GM23338 (cell line): ENCODE data around the gene RNF103. TPM values are rescaled to one million over a fixed set of nuclear protein-coding genes. Genes with fewer than 3 reads are reported as not detected.

Experiments used
- ATAC-seq: fragments of 200-7000 bp; cut with Tn5 transposase; 3 replicates; pipeline ENCODE4 v1.9.1; 2020
- DNase-seq: peaks from one replicate; pipeline ENCODE4 v3.0.0-alpha.2; 2015; ENCODE audit warnings: low spot score
- H2AFZ ChIP-seq: fragments of 200-600 bp; sonication (generic); 2 replicates; pipeline ENCODE4 v1.8.0; 2016; ENCODE audit warnings: antibody characterized with exemption, mild to moderate bottlenecking, moderate library complexity
- H3F3A ChIP-seq: fragments of 200-600 bp; sonication (generic); replicated peaks from 2 replicates; pipeline ENCODE4 v1.8.0; 2017; ENCODE audit warnings: antibody characterized with exemption, mixed run types, low read depth
- H3K27ac ChIP-seq: fragments of 200-600 bp; sonication (generic); 2 replicates; pipeline ENCODE4 v1.6.1; 2016; ENCODE audit warnings: low read depth
- H3K27me3 ChIP-seq: fragments of 200-600 bp; sonication (generic); 2 replicates; pipeline ENCODE4 v1.8.0; 2016; ENCODE audit warnings: mild to moderate bottlenecking, mixed run types, moderate library complexity; ENCODE audit not compliant: insufficient read depth
- H3K36me3 ChIP-seq: fragments of 200-600 bp; sonication (generic); 2 replicates; pipeline ENCODE4 v1.8.0; 2016; ENCODE audit warnings: mild to moderate bottlenecking; ENCODE audit not compliant: insufficient read depth
- H3K4me1 ChIP-seq: fragments of 200-600 bp; sonication (generic); 2 replicates; pipeline ENCODE4 v1.8.0; 2016; ENCODE audit warnings: mild to moderate bottlenecking, moderate library complexity; ENCODE audit not compliant: insufficient read depth
- H3K4me2 ChIP-seq: fragments of 200-600 bp; sonication (generic); 2 replicates; pipeline ENCODE4 v1.7.1; 2017; ENCODE audit warnings: mixed run types
- H3K4me3 ChIP-seq: fragments of 200-600 bp; sonication (generic); 2 replicates; pipeline ENCODE4 v1.6.1; 2016; ENCODE audit warnings: mixed run types
- H3K79me2 ChIP-seq: fragments of 200-600 bp; sonication (generic); replicated peaks from 2 replicates; pipeline ENCODE4 v1.8.0; 2017; ENCODE audit warnings: mild to moderate bottlenecking; ENCODE audit not compliant: insufficient read depth
- H3K9me2 ChIP-seq: fragments of 200-600 bp; sonication (generic); 2 replicates; pipeline ENCODE4 v1.8.0; 2017; ENCODE audit not compliant: insufficient read depth
- H4K20me1 ChIP-seq: fragments of 200-600 bp; sonication (generic); replicated peaks from 2 replicates; pipeline ENCODE4 v1.8.0; 2017; ENCODE audit warnings: mild to moderate bottlenecking; ENCODE audit not compliant: insufficient read depth
- H3K27ac Mint-ChIP-seq: 2 replicates; pipeline ENCODE4 v1.8.0; 2020; ENCODE audit warnings: inconsistent platforms, mild to moderate bottlenecking, moderate library complexity, mixed read lengths
- H3K27me3 Mint-ChIP-seq: 3 replicates; pipeline ENCODE4 v1.8.0; 2022; ENCODE audit warnings: low read depth, mild to moderate bottlenecking, moderate library complexity, mixed read lengths, inconsistent platforms; ENCODE audit not compliant: insufficient read depth, poor library complexity
- H3K36me3 Mint-ChIP-seq: 3 replicates; pipeline ENCODE4 v1.8.0; 2021; ENCODE audit warnings: low read depth, mild to moderate bottlenecking, inconsistent platforms, moderate library complexity, mixed read lengths
- H3K4me1 Mint-ChIP-seq: 3 replicates; pipeline ENCODE4 v1.8.0; 2020; ENCODE audit warnings: mild to moderate bottlenecking, inconsistent platforms, mixed read lengths
- H3K4me3 Mint-ChIP-seq: 3 replicates; pipeline ENCODE4 v1.8.0; 2021; ENCODE audit warnings: moderate library complexity, mild to moderate bottlenecking, inconsistent platforms, mixed read lengths
- H3K9me3 Mint-ChIP-seq: 3 replicates; pipeline ENCODE4 v1.8.0; 2020; ENCODE audit warnings: moderate library complexity, mild to moderate bottlenecking, inconsistent platforms, mixed read lengths
- CREB1 ChIP-seq: fragments of 250-450 bp; sonication (Bioruptor Pico); IDR thresholded peaks from 2 replicates; pipeline ENCODE4 v1.5.0; 2020; ENCODE audit warnings: low read depth, mild to moderate bottlenecking, moderate library complexity
- EZH2 ChIP-seq: fragments of 200-600 bp; sonication (generic); IDR thresholded peaks from one replicate; pipeline ENCODE4 v1.8.0; 2017; ENCODE audit warnings: antibody characterized with exemption, mild to moderate bottlenecking, low read depth; ENCODE audit not compliant: unreplicated experiment
- EZH2phosphoT487 ChIP-seq: fragments of 200-600 bp; sonication (generic); IDR thresholded peaks from one replicate; pipeline ENCODE4 v1.8.1; 2018; ENCODE audit warnings: antibody characterized with exemption; ENCODE audit not compliant: unreplicated experiment
- NANOG ChIP-seq: IDR thresholded peaks from 2 replicates; pipeline ENCODE4 v1.6.1; 2016; ENCODE audit warnings: antibody characterized with exemption, borderline replicate concordance
- STAT1 ChIP-seq: IDR thresholded peaks from one replicate; pipeline ENCODE4 v1.6.1; 2016; ENCODE audit warnings: antibody characterized with exemption; ENCODE audit not compliant: unreplicated experiment
- ZNF114 ChIP-seq: fragments of 250-450 bp; sonication (Bioruptor Pico); IDR thresholded peaks from 2 replicates; pipeline ENCODE4 v1.5.0; 2020; ENCODE audit warnings: mild to moderate bottlenecking, moderate library complexity
- ZNF331 ChIP-seq: fragments of 250-450 bp; sonication (Bioruptor Pico); IDR thresholded peaks from 2 replicates; pipeline ENCODE4 v1.5.0; 2020; ENCODE audit warnings: low read depth, mild to moderate bottlenecking, moderate library complexity
- polyA plus RNA-seq: library from polyadenylated mRNA; unstranded; fragments of >200 nt; fragmentation: Nextera tagmentation; extraction: Ambion mirVana; gene quantifications from 2 replicates; pipeline ENCODE4 v1.2.1, GENCODE V29; 2016
- total RNA-seq: library from RNA; depleted of rRNA; stranded (reverse); fragments of >200 nt; shearing (Covaris generic); gene quantifications from 2 replicates; pipeline ENCODE4 v1.2.3, GENCODE V29; 2014
- TF ChIP-seq, protein P1 (sequence below): fragments of 250-450 bp; sonication (Bioruptor Pico); IDR thresholded peaks from 2 replicates; pipeline ENCODE4 v1.5.0; 2020; ENCODE audit warnings: mild to moderate bottlenecking, moderate library complexity
- TF ChIP-seq, protein P2 (sequence below), 2 experiments: fragments of 200-600 bp in 1 of 2; sonication (generic) in 1 of 2; conservative IDR thresholded peaks; 2 replicates each; pipeline versions ENCODE4 v1.5.1 to v1.6.1; 2016 to 2017; ENCODE audit warnings: antibody characterized with exemption in 2 of 2, low read depth in 2 of 2, mild to moderate bottlenecking in 2 of 2, moderate library complexity in 1 of 2
- TF ChIP-seq, protein P3 (sequence below): IDR thresholded peaks from 2 replicates; pipeline ENCODE4 v1.6.1; 2016; ENCODE audit warnings: antibody characterized with exemption
- TF ChIP-seq, protein P4 (sequence below): IDR thresholded peaks from one replicate; pipeline ENCODE4 v1.6.1; 2018; ENCODE audit warnings: antibody characterized with exemption; ENCODE audit not compliant: unreplicated experiment

Gene RNF103
- total and polyA plus RNA-seq, 2 experiments from 2014 or later: 3.8 to 5.9 TPM

DNA sequence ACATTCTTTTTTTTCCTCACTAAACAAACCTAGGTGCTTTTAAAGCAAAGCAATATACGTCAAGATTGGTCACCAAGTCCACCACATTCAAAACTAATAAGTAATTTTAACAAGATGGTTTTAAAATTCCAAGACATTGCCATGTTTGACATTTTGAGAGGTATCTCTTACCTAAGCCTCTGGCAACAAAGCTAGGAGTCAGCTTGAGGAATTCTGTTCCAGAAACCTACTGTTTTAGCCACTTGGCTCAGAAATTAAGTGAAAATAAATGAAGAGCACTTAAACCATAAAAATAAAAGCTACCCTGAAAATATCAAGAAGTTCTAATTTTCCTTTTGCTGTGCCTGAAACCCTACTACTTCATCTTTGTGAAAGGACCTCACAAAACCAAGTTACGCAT, 30.4 kb downstream of the RNF103 start:
- Histone ChIP-seq H3K4me2 (no peak overlapping the region), H3F3A (no peaks in the 10 kb centered on the region), H3K79me2 (no peaks in the 10 kb centered on the region), H3K27ac (no peak overlapping the region), H3K9me2 (no peaks in the 10 kb centered on the region), H3K4me1 (no peaks in the 10 kb centered on the region), H3K27me3 (no peaks in the 10 kb centered on the region), H3K36me3 (no peaks in the 10 kb centered on the region), H2AFZ (no peak overlapping the region), H4K20me1 (no peaks in the 10 kb centered on the region), H3K4me3 (no peak overlapping the region)
- DNase-seq: no peak
- ATAC-seq: no peak
- Mint-ChIP-seq H3K36me3 (no peaks in the 10 kb centered on the region), H3K27ac (no peak overlapping the region), H3K9me3 (no peaks in the 10 kb centered on the region), H3K4me1 (peaks cover 4% of the 10 kb centered on the region; the same call in 2 of the 3 replicates), H3K4me3 (no peak overlapping the region), H3K27me3 (no peaks in the 10 kb centered on the region)
- TF ChIP-seq ZNF114 (CRISPR knock-in tag): no peak
- TF ChIP-seq ZNF331 (CRISPR knock-in tag): no peak
- TF ChIP-seq, protein P1, sequence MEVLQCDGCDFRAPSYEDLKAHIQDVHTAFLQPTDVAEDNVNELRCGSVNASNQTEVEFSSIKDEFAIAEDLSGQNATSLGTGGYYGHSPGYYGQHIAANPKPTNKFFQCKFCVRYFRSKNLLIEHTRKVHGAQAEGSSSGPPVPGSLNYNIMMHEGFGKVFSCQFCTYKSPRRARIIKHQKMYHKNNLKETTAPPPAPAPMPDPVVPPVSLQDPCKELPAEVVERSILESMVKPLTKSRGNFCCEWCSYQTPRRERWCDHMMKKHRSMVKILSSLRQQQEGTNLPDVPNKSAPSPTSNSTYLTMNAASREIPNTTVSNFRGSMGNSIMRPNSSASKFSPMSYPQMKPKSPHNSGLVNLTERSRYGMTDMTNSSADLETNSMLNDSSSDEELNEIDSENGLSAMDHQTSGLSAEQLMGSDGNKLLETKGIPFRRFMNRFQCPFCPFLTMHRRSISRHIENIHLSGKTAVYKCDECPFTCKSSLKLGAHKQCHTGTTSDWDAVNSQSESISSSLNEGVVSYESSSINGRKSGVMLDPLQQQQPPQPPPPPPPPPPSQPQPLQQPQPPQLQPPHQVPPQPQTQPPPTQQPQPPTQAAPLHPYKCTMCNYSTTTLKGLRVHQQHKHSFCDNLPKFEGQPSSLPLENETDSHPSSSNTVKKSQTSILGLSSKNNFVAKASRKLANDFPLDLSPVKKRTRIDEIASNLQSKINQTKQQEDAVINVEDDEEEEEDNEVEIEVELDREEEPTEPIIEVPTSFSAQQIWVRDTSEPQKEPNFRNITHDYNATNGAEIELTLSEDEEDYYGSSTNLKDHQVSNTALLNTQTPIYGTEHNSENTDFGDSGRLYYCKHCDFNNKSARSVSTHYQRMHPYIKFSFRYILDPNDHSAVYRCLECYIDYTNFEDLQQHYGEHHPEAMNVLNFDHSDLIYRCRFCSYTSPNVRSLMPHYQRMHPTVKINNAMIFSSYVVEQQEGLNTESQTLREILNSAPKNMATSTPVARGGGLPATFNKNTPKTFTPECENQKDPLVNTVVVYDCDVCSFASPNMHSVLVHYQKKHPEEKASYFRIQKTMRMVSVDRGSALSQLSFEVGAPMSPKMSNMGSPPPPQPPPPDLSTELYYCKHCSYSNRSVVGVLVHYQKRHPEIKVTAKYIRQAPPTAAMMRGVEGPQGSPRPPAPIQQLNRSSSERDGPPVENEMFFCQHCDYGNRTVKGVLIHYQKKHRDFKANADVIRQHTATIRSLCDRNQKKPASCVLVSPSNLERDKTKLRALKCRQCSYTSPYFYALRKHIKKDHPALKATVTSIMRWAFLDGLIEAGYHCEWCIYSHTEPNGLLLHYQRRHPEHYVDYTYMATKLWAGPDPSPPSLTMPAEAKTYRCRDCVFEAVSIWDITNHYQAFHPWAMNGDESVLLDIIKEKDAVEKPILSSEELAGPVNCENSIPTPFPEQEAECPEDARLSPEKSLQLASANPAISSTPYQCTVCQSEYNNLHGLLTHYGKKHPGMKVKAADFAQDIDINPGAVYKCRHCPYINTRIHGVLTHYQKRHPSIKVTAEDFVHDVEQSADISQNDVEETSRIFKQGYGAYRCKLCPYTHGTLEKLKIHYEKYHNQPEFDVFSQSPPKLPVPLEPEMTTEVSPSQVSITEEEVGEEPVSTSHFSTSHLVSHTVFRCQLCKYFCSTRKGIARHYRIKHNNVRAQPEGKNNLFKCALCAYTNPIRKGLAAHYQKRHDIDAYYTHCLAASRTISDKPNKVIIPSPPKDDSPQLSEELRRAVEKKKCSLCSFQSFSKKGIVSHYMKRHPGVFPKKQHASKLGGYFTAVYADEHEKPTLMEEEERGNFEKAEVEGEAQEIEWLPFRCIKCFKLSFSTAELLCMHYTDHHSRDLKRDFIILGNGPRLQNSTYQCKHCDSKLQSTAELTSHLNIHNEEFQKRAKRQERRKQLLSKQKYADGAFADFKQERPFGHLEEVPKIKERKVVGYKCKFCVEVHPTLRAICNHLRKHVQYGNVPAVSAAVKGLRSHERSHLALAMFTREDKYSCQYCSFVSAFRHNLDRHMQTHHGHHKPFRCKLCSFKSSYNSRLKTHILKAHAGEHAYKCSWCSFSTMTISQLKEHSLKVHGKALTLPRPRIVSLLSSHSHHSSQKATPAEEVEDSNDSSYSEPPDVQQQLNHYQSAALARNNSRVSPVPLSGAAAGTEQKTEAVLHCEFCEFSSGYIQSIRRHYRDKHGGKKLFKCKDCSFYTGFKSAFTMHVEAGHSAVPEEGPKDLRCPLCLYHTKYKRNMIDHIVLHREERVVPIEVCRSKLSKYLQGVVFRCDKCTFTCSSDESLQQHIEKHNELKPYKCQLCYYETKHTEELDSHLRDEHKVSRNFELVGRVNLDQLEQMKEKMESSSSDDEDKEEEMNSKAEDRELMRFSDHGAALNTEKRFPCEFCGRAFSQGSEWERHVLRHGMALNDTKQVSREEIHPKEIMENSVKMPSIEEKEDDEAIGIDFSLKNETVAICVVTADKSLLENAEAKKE (CRISPR knock-in tag): no peak
- TF ChIP-seq, protein P2, sequence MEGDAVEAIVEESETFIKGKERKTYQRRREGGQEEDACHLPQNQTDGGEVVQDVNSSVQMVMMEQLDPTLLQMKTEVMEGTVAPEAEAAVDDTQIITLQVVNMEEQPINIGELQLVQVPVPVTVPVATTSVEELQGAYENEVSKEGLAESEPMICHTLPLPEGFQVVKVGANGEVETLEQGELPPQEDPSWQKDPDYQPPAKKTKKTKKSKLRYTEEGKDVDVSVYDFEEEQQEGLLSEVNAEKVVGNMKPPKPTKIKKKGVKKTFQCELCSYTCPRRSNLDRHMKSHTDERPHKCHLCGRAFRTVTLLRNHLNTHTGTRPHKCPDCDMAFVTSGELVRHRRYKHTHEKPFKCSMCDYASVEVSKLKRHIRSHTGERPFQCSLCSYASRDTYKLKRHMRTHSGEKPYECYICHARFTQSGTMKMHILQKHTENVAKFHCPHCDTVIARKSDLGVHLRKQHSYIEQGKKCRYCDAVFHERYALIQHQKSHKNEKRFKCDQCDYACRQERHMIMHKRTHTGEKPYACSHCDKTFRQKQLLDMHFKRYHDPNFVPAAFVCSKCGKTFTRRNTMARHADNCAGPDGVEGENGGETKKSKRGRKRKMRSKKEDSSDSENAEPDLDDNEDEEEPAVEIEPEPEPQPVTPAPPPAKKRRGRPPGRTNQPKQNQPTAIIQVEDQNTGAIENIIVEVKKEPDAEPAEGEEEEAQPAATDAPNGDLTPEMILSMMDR (conservative IDR thresholded peaks at IDR 0.05; ENCODE audit: low read depth in 2 of 2): no peak
- TF ChIP-seq EZH2phosphoT487: no peak
- no peak for TF ChIP-seq EZH2
- TF ChIP-seq, protein P3, sequence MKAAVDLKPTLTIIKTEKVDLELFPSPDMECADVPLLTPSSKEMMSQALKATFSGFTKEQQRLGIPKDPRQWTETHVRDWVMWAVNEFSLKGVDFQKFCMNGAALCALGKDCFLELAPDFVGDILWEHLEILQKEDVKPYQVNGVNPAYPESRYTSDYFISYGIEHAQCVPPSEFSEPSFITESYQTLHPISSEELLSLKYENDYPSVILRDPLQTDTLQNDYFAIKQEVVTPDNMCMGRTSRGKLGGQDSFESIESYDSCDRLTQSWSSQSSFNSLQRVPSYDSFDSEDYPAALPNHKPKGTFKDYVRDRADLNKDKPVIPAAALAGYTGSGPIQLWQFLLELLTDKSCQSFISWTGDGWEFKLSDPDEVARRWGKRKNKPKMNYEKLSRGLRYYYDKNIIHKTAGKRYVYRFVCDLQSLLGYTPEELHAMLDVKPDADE: no peak
- TF ChIP-seq, protein P4, sequence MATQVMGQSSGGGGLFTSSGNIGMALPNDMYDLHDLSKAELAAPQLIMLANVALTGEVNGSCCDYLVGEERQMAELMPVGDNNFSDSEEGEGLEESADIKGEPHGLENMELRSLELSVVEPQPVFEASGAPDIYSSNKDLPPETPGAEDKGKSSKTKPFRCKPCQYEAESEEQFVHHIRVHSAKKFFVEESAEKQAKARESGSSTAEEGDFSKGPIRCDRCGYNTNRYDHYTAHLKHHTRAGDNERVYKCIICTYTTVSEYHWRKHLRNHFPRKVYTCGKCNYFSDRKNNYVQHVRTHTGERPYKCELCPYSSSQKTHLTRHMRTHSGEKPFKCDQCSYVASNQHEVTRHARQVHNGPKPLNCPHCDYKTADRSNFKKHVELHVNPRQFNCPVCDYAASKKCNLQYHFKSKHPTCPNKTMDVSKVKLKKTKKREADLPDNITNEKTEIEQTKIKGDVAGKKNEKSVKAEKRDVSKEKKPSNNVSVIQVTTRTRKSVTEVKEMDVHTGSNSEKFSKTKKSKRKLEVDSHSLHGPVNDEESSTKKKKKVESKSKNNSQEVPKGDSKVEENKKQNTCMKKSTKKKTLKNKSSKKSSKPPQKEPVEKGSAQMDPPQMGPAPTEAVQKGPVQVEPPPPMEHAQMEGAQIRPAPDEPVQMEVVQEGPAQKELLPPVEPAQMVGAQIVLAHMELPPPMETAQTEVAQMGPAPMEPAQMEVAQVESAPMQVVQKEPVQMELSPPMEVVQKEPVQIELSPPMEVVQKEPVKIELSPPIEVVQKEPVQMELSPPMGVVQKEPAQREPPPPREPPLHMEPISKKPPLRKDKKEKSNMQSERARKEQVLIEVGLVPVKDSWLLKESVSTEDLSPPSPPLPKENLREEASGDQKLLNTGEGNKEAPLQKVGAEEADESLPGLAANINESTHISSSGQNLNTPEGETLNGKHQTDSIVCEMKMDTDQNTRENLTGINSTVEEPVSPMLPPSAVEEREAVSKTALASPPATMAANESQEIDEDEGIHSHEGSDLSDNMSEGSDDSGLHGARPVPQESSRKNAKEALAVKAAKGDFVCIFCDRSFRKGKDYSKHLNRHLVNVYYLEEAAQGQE: no peak
- no peak for TF ChIP-seq STAT1
- TF ChIP-seq CREB1 (CRISPR knock-in tag): no peak
- TF ChIP-seq NANOG: no peak
